ENCODE data around the gene FAIM2.

Gene FAIM2

DNA sequence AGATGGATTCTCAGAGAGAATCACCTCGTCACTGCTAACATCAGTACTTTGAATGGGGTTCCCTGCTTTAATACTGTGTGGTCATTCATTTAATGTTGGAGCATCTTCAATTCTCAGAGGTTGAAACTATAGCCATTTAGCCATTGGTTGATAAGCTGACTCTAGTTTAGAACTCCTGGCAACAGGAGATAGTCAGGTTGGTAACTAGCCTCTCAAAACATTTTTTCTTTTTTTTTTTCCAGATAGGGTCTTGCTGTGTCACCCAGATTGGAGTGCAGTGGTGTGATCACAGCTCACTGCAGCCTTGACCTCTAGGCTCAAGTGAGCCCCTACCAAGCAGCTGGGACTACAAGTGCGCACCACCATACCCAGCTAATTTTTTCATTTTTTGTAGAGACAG lies 72.0 kb downstream of the FAIM2 start:
- TF ChIP-seq CTCF (IDR thresholded peaks at IDR 0.05) (no peak), ZFX (IDR thresholded peaks at IDR 0.05; ENCODE audit: borderline replicate concordance) (no peak)
- no peak overlapping the region for H3K27ac ChIP-seq

- TF ChIP-seq CTCF (IDR thresholded peaks at IDR 0.05) = no peak
- TF ChIP-seq ZFX (IDR thresholded peaks at IDR 0.05; ENCODE audit: borderline replicate concordance) = no peak
- H3K27ac ChIP-seq = peak within 1 kb of the TSS; percentile 82
Observed at GRCh38 chr12:49828133-49829091, 75.3 kb downstream of the FAIM2 start, which contains the start of gene NCKAP5L. NCKAP5L (minus strand) TSS chr12:49828413; CDS start chr12:49804044, 24,369 bp downstream.

- H3K27ac ChIP-seq = no peak overlapping the region
- TF ChIP-seq ZFX (IDR thresholded peaks at IDR 0.05; ENCODE audit: borderline replicate concordance) = no peak
- no peak for TF ChIP-seq CTCF (IDR thresholded peaks at IDR 0.05)
Observed at GRCh38 chr12:49827401-49828099, 76.2 kb downstream of the FAIM2 start.

- no peak overlapping the region for H3K27ac ChIP-seq
- TF ChIP-seq ZFX (IDR thresholded peaks at IDR 0.05; ENCODE audit: borderline replicate concordance) (no peak), CTCF (IDR thresholded peaks at IDR 0.05) (no peak)
Observed at GRCh38 chr12:49827051-49827400, 76.7 kb downstream of the FAIM2 start.

DNA sequence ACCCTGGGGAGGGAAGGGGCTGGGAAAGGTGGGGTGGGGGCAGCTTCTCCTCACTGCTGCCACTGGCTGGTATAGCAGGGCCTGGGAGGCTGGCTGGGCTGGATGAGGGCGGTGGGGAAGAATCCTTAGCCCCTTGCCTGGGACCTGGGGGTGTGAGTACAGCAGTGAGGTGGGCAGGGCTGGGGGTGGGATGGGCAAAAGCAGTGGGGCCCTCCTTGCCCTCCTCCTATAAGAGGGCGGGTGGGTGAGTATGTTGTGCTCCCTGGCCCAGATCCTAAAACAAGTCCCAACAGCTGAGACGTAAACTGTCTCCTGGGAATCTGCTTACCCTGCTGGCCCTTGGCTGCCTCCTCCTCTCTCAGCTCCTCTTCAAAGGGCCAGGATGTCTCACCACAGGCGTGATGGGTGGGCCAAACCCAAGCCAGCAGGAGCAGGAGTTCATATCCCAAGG lies 77.7 kb downstream of the FAIM2 start:
- H3K27ac ChIP-seq = no peak overlapping the region
- TF ChIP-seq ZFX (IDR thresholded peaks at IDR 0.05; ENCODE audit: borderline replicate concordance) = no peak
- no peak for TF ChIP-seq CTCF (IDR thresholded peaks at IDR 0.05)

GRCh38 chr12:49825360-49825970 lies 78.2 kb downstream of the FAIM2 start:
- no peak overlapping the region for H3K27ac ChIP-seq
- TF ChIP-seq ZFX (IDR thresholded peaks at IDR 0.05; ENCODE audit: borderline replicate concordance) (no peak), CTCF (IDR thresholded peaks at IDR 0.05) (no peak)
